ENCODE data around the gene GPSM1.

GPSM1 gene

DNA sequence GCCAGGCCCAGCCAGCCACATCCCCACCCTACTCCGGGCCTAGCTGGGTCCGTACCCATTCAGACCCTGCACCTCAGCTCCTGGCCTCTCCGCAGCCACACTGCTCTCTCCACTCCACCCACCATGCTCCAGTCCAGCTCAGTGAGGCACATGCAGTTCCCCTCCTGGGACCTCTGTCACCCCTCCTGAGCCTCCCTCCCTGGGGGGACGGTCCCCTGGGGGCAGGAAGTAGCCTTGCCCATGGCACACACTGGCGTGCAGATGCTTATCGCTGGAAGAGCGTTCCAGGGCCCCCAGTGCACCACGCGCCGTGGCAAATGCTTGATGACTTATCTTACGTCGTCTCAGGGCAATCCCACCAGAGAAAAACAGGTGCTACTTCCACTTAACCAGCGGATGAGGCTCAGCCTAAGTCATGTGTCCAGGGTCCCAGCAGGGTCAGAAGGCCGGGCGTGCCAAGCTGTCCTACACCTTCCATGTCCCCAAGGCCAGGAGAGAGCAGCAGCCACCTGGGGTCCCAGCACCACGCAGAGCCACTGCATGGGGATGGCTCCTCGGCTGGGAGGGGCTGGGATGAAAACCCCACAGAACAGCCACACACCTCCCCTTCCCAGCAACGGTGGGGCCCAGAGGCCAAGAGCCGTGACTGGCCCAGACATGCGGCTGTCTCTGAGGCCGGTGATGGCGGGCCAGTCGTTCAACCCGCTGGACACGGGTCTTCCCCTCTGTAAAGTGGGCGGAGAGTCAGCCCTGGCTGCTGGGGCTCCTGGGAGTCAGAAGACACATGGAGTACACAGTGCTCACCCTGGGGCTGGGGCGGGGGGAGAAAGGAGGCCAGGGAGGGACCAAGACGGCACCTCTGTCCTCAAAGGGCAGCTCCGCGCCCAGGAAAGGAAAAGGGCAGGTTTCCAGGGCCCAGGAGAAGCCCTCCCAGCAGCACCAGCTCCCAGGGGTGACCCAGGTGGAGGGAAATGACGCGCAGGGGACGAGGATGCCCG lies 20.8 kb upstream of the GPSM1 start:
- Histone ChIP-seq H3K9me3 (ENCODE audit: control insufficient read depth, insufficient read depth, low read depth, low read length) (no peaks in the 10 kb centered on the region), H3K9ac (ENCODE audit: low read length) (no peak overlapping the region), H3K27me3 (ENCODE audit: control insufficient read depth, insufficient read depth, low read length) (no peaks in the 10 kb centered on the region), H3K36me3 (ENCODE audit: control insufficient read depth, insufficient read depth, low read length) (no peaks in the 10 kb centered on the region), H3K27ac (ENCODE audit: low read depth, low read length) (no peak overlapping the region), H3K4me1 (ENCODE audit: control insufficient read depth, insufficient read depth, low read length) (peaks cover 3% of the 10 kb centered on the region; the same call in 1 of the 2 replicates), H3K4me3 (ENCODE audit: low read depth, low read length) (no peak overlapping the region)

DNA sequence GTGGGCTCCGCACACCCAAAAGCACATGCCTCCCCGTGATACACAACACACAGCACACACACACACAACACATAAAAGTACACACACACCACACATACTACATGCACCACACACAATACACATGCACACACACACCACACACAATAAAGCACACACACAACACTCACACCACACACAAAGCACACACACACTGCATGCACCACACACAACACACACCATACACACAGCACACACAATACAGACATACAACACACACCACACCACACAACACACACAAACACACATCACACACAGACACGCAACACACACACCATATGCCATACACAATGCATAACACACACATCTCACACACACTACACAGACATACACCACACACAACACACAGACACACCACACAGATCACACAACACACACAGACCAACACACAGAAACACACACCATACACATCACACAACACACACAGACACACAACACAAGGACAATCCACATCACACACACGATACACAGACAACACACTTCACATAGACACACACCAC lies 20.1 kb upstream of the GPSM1 start:
- Histone ChIP-seq H3K27me3 (ENCODE audit: control insufficient read depth, insufficient read depth, low read length) (no peaks in the 10 kb centered on the region), H3K4me3 (ENCODE audit: low read depth, low read length) (no peak overlapping the region), H3K27ac (ENCODE audit: low read depth, low read length) (no peak overlapping the region), H3K9me3 (ENCODE audit: control insufficient read depth, insufficient read depth, low read depth, low read length) (no peaks in the 10 kb centered on the region), H3K4me1 (ENCODE audit: control insufficient read depth, insufficient read depth, low read length) (peaks cover 3% of the 10 kb centered on the region; the same call in 1 of the 2 replicates), H3K36me3 (ENCODE audit: control insufficient read depth, insufficient read depth, low read length) (no peaks in the 10 kb centered on the region), H3K9ac (ENCODE audit: low read length) (no peak overlapping the region)

DNA sequence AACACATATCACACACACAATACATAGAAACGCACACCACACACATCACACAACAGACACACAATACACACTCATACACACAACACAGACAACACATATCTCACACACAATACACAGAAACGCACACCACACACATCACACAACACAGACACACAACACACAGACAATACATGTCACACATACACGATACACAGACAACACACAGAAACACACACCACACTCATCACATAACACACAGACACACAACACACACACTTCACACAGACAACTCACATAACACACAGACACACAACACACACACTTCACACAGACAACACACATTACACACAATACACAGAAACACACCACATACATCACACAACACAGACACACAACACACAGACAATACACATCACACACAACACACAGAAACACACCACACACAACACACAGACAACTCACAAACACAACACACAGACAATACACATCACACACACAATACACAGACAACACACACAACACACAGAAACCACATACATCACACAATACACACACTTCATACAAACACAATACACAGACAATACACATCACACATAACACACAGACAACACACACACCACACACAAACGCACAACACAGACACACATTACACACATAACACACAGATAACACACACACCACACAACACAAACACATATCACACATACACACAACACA lies 19.2 kb upstream of the GPSM1 start:
- no peaks in the 10 kb centered on the region for H3K9me3 ChIP-seq (ENCODE audit: control insufficient read depth, insufficient read depth, low read depth, low read length)
- H3K9ac ChIP-seq (ENCODE audit: low read length) = no peak overlapping the region
- H3K36me3 ChIP-seq (ENCODE audit: control insufficient read depth, insufficient read depth, low read length) = no peaks in the 10 kb centered on the region
- H3K27ac ChIP-seq (ENCODE audit: low read depth, low read length) = no peak overlapping the region
- H3K4me1 ChIP-seq (ENCODE audit: control insufficient read depth, insufficient read depth, low read length) = peaks cover 3% of the 10 kb centered on the region; the same call in 1 of the 2 replicates
- H3K4me3 ChIP-seq (ENCODE audit: low read depth, low read length) = no peak overlapping the region
- H3K27me3 ChIP-seq (ENCODE audit: control insufficient read depth, insufficient read depth, low read length) = no peaks in the 10 kb centered on the region

DNA sequence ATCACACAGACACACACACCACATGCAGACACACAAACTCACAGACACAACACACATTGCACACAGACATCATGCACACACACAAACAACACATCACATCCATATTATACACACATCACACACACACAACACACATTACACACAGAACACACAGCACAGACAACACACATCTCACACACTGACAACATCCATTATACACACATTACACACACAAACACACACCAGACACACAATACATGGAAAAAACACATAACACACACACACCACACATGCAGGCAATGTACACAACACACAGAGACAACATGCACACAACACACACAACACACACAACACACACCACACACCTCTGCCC lies 18.7 kb upstream of the GPSM1 start:
- Histone ChIP-seq H3K27ac (ENCODE audit: low read depth, low read length) (no peak overlapping the region), H3K4me1 (ENCODE audit: control insufficient read depth, insufficient read depth, low read length) (peaks cover 3% of the 10 kb centered on the region; the same call in 1 of the 2 replicates), H3K36me3 (ENCODE audit: control insufficient read depth, insufficient read depth, low read length) (no peaks in the 10 kb centered on the region), H3K9ac (ENCODE audit: low read length) (no peak overlapping the region), H3K27me3 (ENCODE audit: control insufficient read depth, insufficient read depth, low read length) (no peaks in the 10 kb centered on the region), H3K4me3 (ENCODE audit: low read depth, low read length) (no peak overlapping the region), H3K9me3 (ENCODE audit: control insufficient read depth, insufficient read depth, low read depth, low read length) (no peaks in the 10 kb centered on the region)

DNA sequence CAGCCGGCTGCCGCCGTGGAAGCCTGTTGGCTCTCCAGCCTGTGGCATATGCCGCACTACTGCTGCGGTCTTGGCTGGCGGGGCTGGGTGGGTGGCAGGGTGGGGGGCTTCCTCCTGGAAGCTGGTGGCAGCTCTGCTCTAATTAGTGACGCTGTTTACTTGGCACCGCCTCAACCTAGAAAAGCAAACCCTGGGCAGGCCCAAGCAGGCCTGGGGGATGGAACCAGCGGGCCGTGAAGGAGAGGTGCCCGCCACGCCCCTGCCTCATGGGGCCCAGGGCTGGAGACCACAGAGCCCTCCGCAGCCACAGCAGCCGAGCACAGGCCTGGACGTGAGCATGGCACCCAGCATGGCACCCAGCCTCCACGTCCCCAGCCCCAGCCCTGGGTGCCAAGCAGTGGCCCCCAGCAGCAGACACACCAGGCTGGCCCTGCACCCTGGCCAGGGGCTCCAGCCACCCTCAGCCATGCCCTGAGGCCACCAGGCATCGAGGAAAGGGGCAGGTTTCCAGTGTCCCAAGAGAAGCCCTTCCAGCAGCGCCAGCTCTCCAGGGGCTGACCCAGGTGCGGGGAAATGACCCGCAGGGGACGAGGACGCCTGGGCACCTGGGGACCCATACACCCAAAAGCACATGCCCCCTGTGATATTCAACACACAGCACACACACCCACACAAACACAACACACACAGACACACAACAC lies 18.1 kb upstream of the GPSM1 start:
- Histone ChIP-seq H3K4me1 (ENCODE audit: control insufficient read depth, insufficient read depth, low read length) (peaks cover 3% of the 10 kb centered on the region; the same call in 1 of the 2 replicates), H3K9me3 (ENCODE audit: control insufficient read depth, insufficient read depth, low read depth, low read length) (peaks cover under 1% of the 10 kb centered on the region; the same call in 1 of the 2 replicates), H3K36me3 (ENCODE audit: control insufficient read depth, insufficient read depth, low read length) (no peaks in the 10 kb centered on the region), H3K9ac (ENCODE audit: low read length) (no peak overlapping the region), H3K27me3 (ENCODE audit: control insufficient read depth, insufficient read depth, low read length) (no peaks in the 10 kb centered on the region), H3K27ac (ENCODE audit: low read depth, low read length) (no peak overlapping the region), H3K4me3 (ENCODE audit: low read depth, low read length) (no peak overlapping the region)

DNA sequence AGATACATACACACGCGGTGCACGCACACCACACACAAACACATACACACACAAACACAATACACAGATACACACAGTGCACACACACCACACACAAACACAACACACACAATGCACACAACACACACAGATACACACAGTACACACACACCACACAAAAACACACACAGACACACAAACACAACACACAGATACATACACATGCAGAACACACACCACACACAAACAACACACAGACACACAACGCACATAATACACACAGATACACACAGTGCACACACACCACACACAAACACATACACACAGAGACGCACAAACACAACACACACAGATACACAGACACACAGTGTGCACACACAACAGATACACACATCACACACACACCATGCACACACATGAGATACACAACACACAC lies 17.5 kb upstream of the GPSM1 start:
- no peaks in the 10 kb centered on the region for H3K36me3 ChIP-seq (ENCODE audit: control insufficient read depth, insufficient read depth, low read length)
- no peak overlapping the region for H3K4me3 ChIP-seq (ENCODE audit: low read depth, low read length)
- H3K9me3 ChIP-seq (ENCODE audit: control insufficient read depth, insufficient read depth, low read depth, low read length) = peaks cover 6% of the 10 kb centered on the region
- peaks cover 3% of the 10 kb centered on the region; the same call in 1 of the 2 replicates for H3K4me1 ChIP-seq (ENCODE audit: control insufficient read depth, insufficient read depth, low read length)
- H3K9ac ChIP-seq (ENCODE audit: low read length) = no peak overlapping the region
- no peaks in the 10 kb centered on the region for H3K27me3 ChIP-seq (ENCODE audit: control insufficient read depth, insufficient read depth, low read length)
- H3K27ac ChIP-seq (ENCODE audit: low read depth, low read length) = no peak overlapping the region

DNA sequence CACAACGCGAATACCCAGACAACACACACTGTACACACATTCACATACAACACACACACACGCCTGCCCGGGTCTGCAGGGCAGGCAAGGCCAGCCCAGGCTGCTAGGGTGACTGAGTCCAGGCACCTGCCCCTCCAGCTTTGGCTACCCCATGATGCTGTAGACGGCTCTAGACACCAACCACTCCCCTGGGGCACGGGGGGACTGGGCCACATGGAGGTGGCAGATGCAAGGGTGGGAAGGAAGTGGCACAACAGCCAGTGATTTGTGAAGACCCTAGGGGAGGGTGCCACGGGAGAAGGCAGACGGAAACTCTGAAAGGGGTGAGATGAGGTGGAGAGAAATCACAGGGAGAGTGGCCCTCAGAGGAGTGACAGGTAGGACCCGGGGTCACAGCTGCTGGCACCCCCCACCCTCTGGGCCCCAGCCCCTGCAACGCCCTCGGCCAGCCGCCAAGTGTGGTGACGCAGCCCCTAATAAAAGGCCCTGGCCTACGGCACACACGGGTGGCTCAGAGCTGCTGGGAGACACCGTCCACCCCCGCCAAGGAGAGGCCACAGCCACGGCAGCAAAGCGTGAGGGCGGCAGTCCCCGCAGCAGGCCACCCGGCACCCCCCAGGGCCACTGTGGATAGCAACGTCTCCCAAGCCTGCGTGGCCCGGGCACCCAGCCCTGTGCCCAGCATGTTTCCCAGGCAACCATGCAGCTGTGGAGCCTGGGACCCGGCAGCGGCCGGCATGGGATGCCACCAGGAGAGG lies 16.9 kb upstream of the GPSM1 start:
- Histone ChIP-seq H3K27ac (ENCODE audit: low read depth, low read length) (no peak overlapping the region), H3K9me3 (ENCODE audit: control insufficient read depth, insufficient read depth, low read depth, low read length) (peaks cover 12% of the 10 kb centered on the region), H3K4me1 (ENCODE audit: control insufficient read depth, insufficient read depth, low read length) (peaks cover 3% of the 10 kb centered on the region; the same call in 1 of the 2 replicates), H3K9ac (ENCODE audit: low read length) (no peak overlapping the region), H3K36me3 (ENCODE audit: control insufficient read depth, insufficient read depth, low read length) (no peaks in the 10 kb centered on the region), H3K4me3 (ENCODE audit: low read depth, low read length) (no peak overlapping the region), H3K27me3 (ENCODE audit: control insufficient read depth, insufficient read depth, low read length) (no peaks in the 10 kb centered on the region)

DNA sequence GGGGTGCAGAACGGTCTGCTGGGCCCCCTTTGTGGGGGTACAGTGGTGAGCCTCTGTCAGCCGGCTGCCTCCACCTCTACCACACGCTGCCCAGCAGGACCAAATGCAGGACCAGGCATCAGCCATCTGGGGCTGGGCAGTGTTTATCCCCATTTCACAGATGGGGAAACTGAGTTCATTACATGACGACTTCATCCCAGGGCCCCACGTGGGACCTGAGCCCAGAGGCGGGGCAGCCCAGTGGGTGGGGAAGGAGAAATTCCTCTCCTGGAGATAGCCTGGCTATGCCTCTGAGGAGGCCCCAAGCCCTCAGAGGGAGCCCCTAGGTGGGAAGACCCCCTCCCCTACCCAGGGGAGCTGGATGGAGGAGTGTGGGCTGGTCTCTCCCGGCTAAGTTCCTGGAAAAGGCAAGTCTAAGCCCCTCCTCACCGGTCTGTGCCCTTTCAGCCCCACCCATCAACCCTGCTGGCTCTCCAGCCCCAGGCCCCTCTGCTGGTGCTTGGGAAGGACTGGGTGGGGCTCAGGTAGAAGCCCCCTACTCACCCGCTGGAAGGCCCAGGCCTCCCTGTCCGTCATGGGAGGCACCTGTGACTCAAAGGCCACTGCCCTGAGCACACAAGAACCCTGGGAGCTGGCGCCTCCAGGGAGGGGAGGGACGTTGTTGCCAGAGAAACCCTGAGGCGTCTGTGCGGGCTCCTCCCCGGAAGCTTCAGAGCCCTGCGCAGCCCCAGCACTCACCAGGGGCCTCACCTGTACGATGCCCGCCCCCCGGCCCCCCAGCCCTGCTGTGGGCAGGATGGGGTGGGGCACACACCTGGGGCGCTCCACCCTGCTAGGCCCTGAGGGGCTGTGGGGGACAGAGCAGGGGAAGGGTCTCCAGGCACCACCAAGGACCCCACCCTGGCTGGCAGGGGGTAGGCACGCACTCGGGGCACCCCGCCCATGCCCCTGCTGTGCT lies 16.0 kb upstream of the GPSM1 start:
- H3K27ac ChIP-seq (ENCODE audit: low read depth, low read length) = no peak overlapping the region
- H3K9ac ChIP-seq (ENCODE audit: low read length) = no peak overlapping the region
- H3K36me3 ChIP-seq (ENCODE audit: control insufficient read depth, insufficient read depth, low read length) = no peaks in the 10 kb centered on the region
- H3K27me3 ChIP-seq (ENCODE audit: control insufficient read depth, insufficient read depth, low read length) = no peaks in the 10 kb centered on the region
- no peak overlapping the region for H3K4me3 ChIP-seq (ENCODE audit: low read depth, low read length)
- H3K4me1 ChIP-seq (ENCODE audit: control insufficient read depth, insufficient read depth, low read length) = peaks cover 3% of the 10 kb centered on the region; the same call in 1 of the 2 replicates
- peaks cover 20% of the 10 kb centered on the region for H3K9me3 ChIP-seq (ENCODE audit: control insufficient read depth, insufficient read depth, low read depth, low read length)

DNA sequence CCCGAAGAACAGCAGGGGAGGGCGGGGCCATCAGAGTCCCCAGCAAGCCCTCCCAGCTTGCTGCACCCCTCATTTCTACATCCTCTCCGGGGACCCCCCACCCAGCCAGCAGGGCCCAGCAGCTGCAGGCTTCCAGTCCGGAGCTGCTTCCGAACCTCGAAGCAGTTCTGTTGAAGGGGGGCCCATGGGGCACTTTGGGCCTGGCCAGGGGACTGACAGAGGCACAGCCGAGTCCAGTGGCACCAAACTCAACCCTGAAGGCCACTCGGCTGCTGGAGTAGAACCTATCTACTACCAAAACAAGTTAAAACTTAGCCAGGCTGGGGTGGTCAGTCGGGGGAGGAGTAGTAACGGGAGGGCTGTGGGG lies 15.3 kb upstream of the GPSM1 start:
- H3K27ac ChIP-seq (ENCODE audit: low read depth, low read length) = no peak overlapping the region
- no peak overlapping the region for H3K9ac ChIP-seq (ENCODE audit: low read length)
- H3K4me1 ChIP-seq (ENCODE audit: control insufficient read depth, insufficient read depth, low read length) = peaks cover 3% of the 10 kb centered on the region; the same call in 1 of the 2 replicates
- peaks cover 23% of the 10 kb centered on the region for H3K9me3 ChIP-seq (ENCODE audit: control insufficient read depth, insufficient read depth, low read depth, low read length)
- H3K27me3 ChIP-seq (ENCODE audit: control insufficient read depth, insufficient read depth, low read length) = no peaks in the 10 kb centered on the region
- no peak overlapping the region for H3K4me3 ChIP-seq (ENCODE audit: low read depth, low read length)
- no peaks in the 10 kb centered on the region for H3K36me3 ChIP-seq (ENCODE audit: control insufficient read depth, insufficient read depth, low read length)

Data from HUES6 (cell line).